ENCODE data around the gene SHMT1. TPM values are rescaled to one million over a fixed set of nuclear protein-coding genes. Genes with fewer than 3 reads are reported as not detected.

The SHMT1 gene
- polyA plus RNA-seq, 1 donor: 18.4 TPM

Other genes starting within 250 kb of the SHMT1 start
- gene ALKBH5, start 179.7 kb downstream of the SHMT1 start, polyA plus RNA-seq: 59.0 TPM
- gene LLGL1, start 137.9 kb downstream of the SHMT1 start, polyA plus RNA-seq: 16.1 TPM
- gene FLII, start 104.8 kb downstream of the SHMT1 start, polyA plus RNA-seq: 161 TPM
- 10.7 TPM for gene MIEF2, start 102.9 kb downstream of the SHMT1 start, polyA plus RNA-seq
- 26.4 TPM for gene TOP3A, start 48.6 kb downstream of the SHMT1 start, polyA plus RNA-seq
- gene SMCR8, start 48.3 kb downstream of the SHMT1 start, polyA plus RNA-seq: 17.9 TPM
- not detected for gene EVPLL, start 14.2 kb upstream of the SHMT1 start, polyA plus RNA-seq
- gene LGALS9C, start 113.2 kb upstream of the SHMT1 start, polyA plus RNA-seq: 0.51 TPM